Thyroid gland (tissue), 4 donors: ENCODE data around the gene DEFB123. TPM values are rescaled to one million over a fixed set of nuclear protein-coding genes. Genes with fewer than 3 reads are reported as not detected.

ENCODE experiments used
- DNase-seq, 2 donors: peaks; one replicate each; pipeline ENCODE4 v3.0.0-alpha.2; 2019
- H3K27ac ChIP-seq, 3 donors: fragments of 200-600 bp; sonication (generic); 1 replicate in 2 of 3; 2 replicates in 1 of 3; pipeline ENCODE4 v1.5.1; 2016 to 2019; ENCODE audit warnings: mild to moderate bottlenecking in 1 of 3, moderate library complexity in 1 of 3
- H3K27me3 ChIP-seq: fragments of 200-600 bp; sonication (generic); one replicate; pipeline ENCODE4 v1.5.1; 2019
- H3K36me3 ChIP-seq, 2 donors: fragments of 200-600 bp; sonication (generic); one replicate each; pipeline ENCODE4 v1.5.1; 2016 to 2019
- H3K4me1 ChIP-seq, 2 donors: fragments of 200-600 bp; sonication (generic); one replicate each; pipeline ENCODE4 v1.5.1; 2017 to 2019
- H3K4me3 ChIP-seq, 3 donors: fragments of 200-600 bp; sonication (generic); replicated peaks in 1 of 3; 1 replicate in 2 of 3; 2 replicates in 1 of 3; pipeline ENCODE4 v1.5.1; 2016; ENCODE audit warnings: mild to moderate bottlenecking in 1 of 3
- H3K9me3 ChIP-seq: fragments of 200-600 bp; sonication (generic); one replicate; pipeline ENCODE4 v1.5.1; 2017
- CTCF ChIP-seq, 6 experiments: fragments of 200-600 bp in 3 of 6; fragments of 450-650 bp in 3 of 6; sonication (generic) in 3 of 6; IDR thresholded peaks; one replicate each; pipeline ENCODE4 v1.5.1; 2016 to 2019; ENCODE audit warnings: antibody characterized with exemption in 6 of 6, mild to moderate bottlenecking in 2 of 6, inconsistent platforms in 1 of 6, moderate library complexity in 1 of 6
- POLR2A ChIP-seq, 2 donors: fragments of 450-650 bp; IDR thresholded peaks; one replicate each; pipeline ENCODE4 v1.6.1; 2017; ENCODE audit warnings: antibody characterized with exemption in 2 of 2, mild to moderate bottlenecking in 2 of 2, moderate library complexity in 1 of 2
- WGBS, 2 donors: methylation state at CpG; one replicate each; pipeline ENCODE4 v1.1.5; 2017; 5-methylcytosine and 5-hydroxymethylcytosine counted together
- intact Hi-C: fragments of 100-400 bp; cut with DNase I; formaldehyde crosslinking; loops from one replicate; pipeline ENCODE4 v1.15.1; 2023
- total RNA-seq, 4 donors: library from RNA; depleted of rRNA; stranded (reverse); fragments of >200 nt; gene quantifications; one replicate each; pipeline ENCODE4 v1.2.3, GENCODE V29; 2016

DEFB123 gene
- total RNA-seq, 4 donors from 2014 or later: 6.9 TPM; not detected in 3

GRCh38 chr20:31475472-31476293 is 35.3 kb downstream of the DEFB123 start:
- no peak for TF ChIP-seq POLR2A (IDR thresholded peaks at IDR 0.05)
- no peak for TF ChIP-seq CTCF (IDR thresholded peaks at IDR 0.05)
- H3K27ac ChIP-seq: peak overlapping the region in 2 of 3 donors; percentile 40 to 53
- peak overlapping the region in 1 of 3 donors; percentile 25 for H3K4me3 ChIP-seq
- no peak for DNase-seq
- H3K4me1 ChIP-seq: peaks cover 7 to 17% of the 10 kb centered on the region in 2 donors
- H3K9me3 ChIP-seq: no peaks in the 10 kb centered on the region
- 6% methylated on average over 17 of the region's 29 CpGs; no CpG with 5 or more reads in 1 of the 2 donors for WGBS, 2 donors
- intact Hi-C loops: no loop called here
- H3K36me3 ChIP-seq: no peaks in the 10 kb centered on the region
- no peaks in the 10 kb centered on the region for H3K27me3 ChIP-seq

GRCh38 chr20:31476294-31476585 is 35.8 kb downstream of the DEFB123 start:
- DNase-seq: no peak
- WGBS, 2 donors: 60 to 66% methylated on average over 6 of the region's 6 CpGs
- intact Hi-C loops: no loop called here
- H3K36me3 ChIP-seq: no peaks in the 10 kb centered on the region
- H3K27me3 ChIP-seq: no peaks in the 10 kb centered on the region
- no peak overlapping the region for H3K4me3 ChIP-seq
- H3K9me3 ChIP-seq: no peaks in the 10 kb centered on the region
- H3K27ac ChIP-seq: no peak overlapping the region
- peaks cover 7 to 17% of the 10 kb centered on the region in 2 donors for H3K4me1 ChIP-seq
- TF ChIP-seq POLR2A (IDR thresholded peaks at IDR 0.05) (no peak), CTCF (IDR thresholded peaks at IDR 0.05) (no peak)

GRCh38 chr20:31476643-31477215 is 36.3 kb downstream of the DEFB123 start:
- H3K9me3 ChIP-seq: no peaks in the 10 kb centered on the region
- peaks cover 7 to 17% of the 10 kb centered on the region in 2 donors for H3K4me1 ChIP-seq
- H3K36me3 ChIP-seq: no peaks in the 10 kb centered on the region
- no peak overlapping the region for H3K4me3 ChIP-seq
- TF ChIP-seq CTCF (IDR thresholded peaks at IDR 0.05): no peak
- no peak for TF ChIP-seq POLR2A (IDR thresholded peaks at IDR 0.05)
- intact Hi-C loops: no loop called here
- no peak overlapping the region for H3K27ac ChIP-seq
- H3K27me3 ChIP-seq: no peaks in the 10 kb centered on the region
- no peak for DNase-seq
- WGBS, 2 donors: 70 to 76% methylated on average over 6 of the region's 6 CpGs

- intact Hi-C loops: no loop called here
- H3K27ac ChIP-seq: peak overlapping the region in 1 of 3 donors; percentile 5
- H3K4me3 ChIP-seq: no peak overlapping the region
- no peaks in the 10 kb centered on the region for H3K36me3 ChIP-seq
- 34 to 36% methylated on average over 13 to 28 of the region's 36 CpGs for WGBS, 2 donors
- H3K4me1 ChIP-seq: peaks cover 0 to 11% of the 10 kb centered on the region in 2 donors
- H3K27me3 ChIP-seq: no peaks in the 10 kb centered on the region
- TF ChIP-seq POLR2A (IDR thresholded peaks at IDR 0.05) (no peak), CTCF (IDR thresholded peaks at IDR 0.05) (no peak)
- no peak for DNase-seq
- no peaks in the 10 kb centered on the region for H3K9me3 ChIP-seq
Measured at GRCh38 chr20:31484001-31484400, 43.6 kb downstream of the DEFB123 start.
